Measurements from ENCODE around the gene FANCE.

The FANCE gene

GRCh38 chr6:35452183-35453090 is at the start of gene FANCE:
TSS of gene FANCE (plus strand) at chr6:35452338. CDS start at chr6:35452546, 208 bp downstream.
- peak within 1 kb of the TSS; percentile 83 for H3K4me3 Mint-ChIP-seq
- H3K9me3 Mint-ChIP-seq, result no peaks in the 10 kb centered on the region
- peaks cover 37% of the 10 kb centered on the region for H3K4me1 Mint-ChIP-seq
- no peaks in the 10 kb centered on the region for H3K27me3 Mint-ChIP-seq
- H3K36me3 Mint-ChIP-seq, result peaks cover 7% of the 10 kb centered on the region
- peak within 1 kb of the TSS; percentile 69 for H3K27ac Mint-ChIP-seq

- H3K36me3 Mint-ChIP-seq, result peaks cover 4% of the 10 kb centered on the region
- no peak overlapping the region for H3K27ac Mint-ChIP-seq
- peaks cover 28% of the 10 kb centered on the region for H3K4me1 Mint-ChIP-seq
- no peaks in the 10 kb centered on the region for H3K27me3 Mint-ChIP-seq
- H3K4me3 Mint-ChIP-seq, result no peak overlapping the region
- no peaks in the 10 kb centered on the region for H3K9me3 Mint-ChIP-seq
These were observed 49.3 kb upstream of the FANCE start for GRCh38 chr6:35402856-35403191.

- H3K9me3 Mint-ChIP-seq, result no peaks in the 10 kb centered on the region
- H3K36me3 Mint-ChIP-seq, result no peaks in the 10 kb centered on the region
- peaks cover 24% of the 10 kb centered on the region for H3K4me1 Mint-ChIP-seq
- H3K27me3 Mint-ChIP-seq, result no peaks in the 10 kb centered on the region
- H3K27ac Mint-ChIP-seq, result peak overlapping the region; percentile 19
- H3K4me3 Mint-ChIP-seq, result no peak overlapping the region
These were observed 48.3 kb upstream of the FANCE start for GRCh38 chr6:35403544-35404442.

GRCh38 chr6:35406711-35407485 is 45.2 kb upstream of the FANCE start:
- no peaks in the 10 kb centered on the region for H3K27me3 Mint-ChIP-seq
- H3K27ac Mint-ChIP-seq, result no peak overlapping the region
- H3K4me1 Mint-ChIP-seq, result peaks cover 37% of the 10 kb centered on the region
- no peaks in the 10 kb centered on the region for H3K36me3 Mint-ChIP-seq
- H3K4me3 Mint-ChIP-seq, result no peak overlapping the region
- H3K9me3 Mint-ChIP-seq, result no peaks in the 10 kb centered on the region

- Mint-ChIP-seq H3K27me3 (no peaks in the 10 kb centered on the region), H3K36me3 (no peaks in the 10 kb centered on the region), H3K27ac (peak overlapping the region; percentile 55), H3K9me3 (no peaks in the 10 kb centered on the region), H3K4me3 (no peak overlapping the region), H3K4me1 (peaks cover 24% of the 10 kb centered on the region)
These were observed 42.9 kb upstream of the FANCE start for GRCh38 chr6:35409245-35409644.

- H3K9me3 Mint-ChIP-seq, result no peaks in the 10 kb centered on the region
- H3K4me1 Mint-ChIP-seq, result peaks cover 31% of the 10 kb centered on the region
- no peaks in the 10 kb centered on the region for H3K27me3 Mint-ChIP-seq
- peak overlapping the region; percentile 82 for H3K27ac Mint-ChIP-seq
- no peak overlapping the region for H3K4me3 Mint-ChIP-seq
- H3K36me3 Mint-ChIP-seq, result no peaks in the 10 kb centered on the region
These were observed 42.0 kb upstream of the FANCE start for GRCh38 chr6:35410131-35410530.

- Mint-ChIP-seq H3K9me3 (no peaks in the 10 kb centered on the region), H3K27ac (peak overlapping the region; percentile 82), H3K4me3 (peak overlapping the region; percentile 12), H3K27me3 (no peaks in the 10 kb centered on the region), H3K36me3 (no peaks in the 10 kb centered on the region), H3K4me1 (peaks cover 35% of the 10 kb centered on the region)
These were observed 41.1 kb upstream of the FANCE start for GRCh38 chr6:35411066-35411465.

GRCh38 chr6:35412102-35412501 is 40.0 kb upstream of the FANCE start:
- H3K27ac Mint-ChIP-seq, result no peak overlapping the region
- no peaks in the 10 kb centered on the region for H3K36me3 Mint-ChIP-seq
- peaks cover 43% of the 10 kb centered on the region for H3K4me1 Mint-ChIP-seq
- H3K4me3 Mint-ChIP-seq, result no peak overlapping the region
- no peaks in the 10 kb centered on the region for H3K9me3 Mint-ChIP-seq
- no peaks in the 10 kb centered on the region for H3K27me3 Mint-ChIP-seq

- Mint-ChIP-seq H3K36me3 (peaks cover 2% of the 10 kb centered on the region), H3K4me3 (no peak overlapping the region), H3K4me1 (peaks cover 53% of the 10 kb centered on the region), H3K27ac (no peak overlapping the region), H3K27me3 (no peaks in the 10 kb centered on the region), H3K9me3 (no peaks in the 10 kb centered on the region)
These were observed 38.2 kb upstream of the FANCE start for GRCh38 chr6:35413911-35414310.

GRCh38 chr6:35415065-35415891 is 36.9 kb upstream of the FANCE start:
- H3K4me1 Mint-ChIP-seq, result peaks cover 55% of the 10 kb centered on the region
- H3K27me3 Mint-ChIP-seq, result no peaks in the 10 kb centered on the region
- peak overlapping the region; percentile 46 for H3K27ac Mint-ChIP-seq
- H3K4me3 Mint-ChIP-seq, result no peak overlapping the region
- H3K9me3 Mint-ChIP-seq, result no peaks in the 10 kb centered on the region
- H3K36me3 Mint-ChIP-seq, result peaks cover 2% of the 10 kb centered on the region

- H3K9me3 Mint-ChIP-seq, result no peaks in the 10 kb centered on the region
- H3K27me3 Mint-ChIP-seq, result no peaks in the 10 kb centered on the region
- H3K27ac Mint-ChIP-seq, result peak overlapping the region; percentile 93
- H3K36me3 Mint-ChIP-seq, result peaks cover 5% of the 10 kb centered on the region
- peak overlapping the region; percentile 62 for H3K4me3 Mint-ChIP-seq
- peaks cover 45% of the 10 kb centered on the region for H3K4me1 Mint-ChIP-seq
These were observed 34.0 kb upstream of the FANCE start for GRCh38 chr6:35417979-35418661.

- Mint-ChIP-seq H3K27ac (no peak overlapping the region), H3K36me3 (peaks cover 6% of the 10 kb centered on the region), H3K4me1 (peaks cover 45% of the 10 kb centered on the region), H3K27me3 (no peaks in the 10 kb centered on the region), H3K4me3 (no peak overlapping the region), H3K9me3 (no peaks in the 10 kb centered on the region)
These were observed 32.7 kb upstream of the FANCE start for GRCh38 chr6:35419417-35419816.

- peaks cover 6% of the 10 kb centered on the region for H3K36me3 Mint-ChIP-seq
- peaks cover 40% of the 10 kb centered on the region for H3K4me1 Mint-ChIP-seq
- no peaks in the 10 kb centered on the region for H3K27me3 Mint-ChIP-seq
- H3K27ac Mint-ChIP-seq, result no peak overlapping the region
- no peak overlapping the region for H3K4me3 Mint-ChIP-seq
- H3K9me3 Mint-ChIP-seq, result no peaks in the 10 kb centered on the region
These were observed 32.2 kb upstream of the FANCE start for GRCh38 chr6:35419961-35420360.

GRCh38 chr6:35425284-35425683 is 26.9 kb upstream of the FANCE start:
- Mint-ChIP-seq H3K27ac (no peak overlapping the region), H3K27me3 (no peaks in the 10 kb centered on the region), H3K4me1 (no peaks in the 10 kb centered on the region), H3K4me3 (no peak overlapping the region), H3K36me3 (peaks cover 24% of the 10 kb centered on the region), H3K9me3 (no peaks in the 10 kb centered on the region)
